NCI-H82 treated with DMSO at 0.1 percent for 48 hours (cell line): ENCODE data around the gene TLCD2.
A peak's percentile ranks its signal among the peaks of the same experiment; 100 is the strongest.
"Not testable (repeated sequence)": the region's sequence is repeated elsewhere in the genome, so short reads cannot be mapped to it uniquely, and the experiment has no call there.

ENCODE experiments used
- DNase-seq: peaks from one replicate; lab custom pipeline; 2025; ENCODE audit not compliant: unreplicated experiment; lab: John Stamatoyannopoulos, UW

The TLCD2 gene

GRCh38 chr17:1718362-1719165, 8.4 kb upstream of the TLCD2 start:
- DNase-seq, result no peak

DNA sequence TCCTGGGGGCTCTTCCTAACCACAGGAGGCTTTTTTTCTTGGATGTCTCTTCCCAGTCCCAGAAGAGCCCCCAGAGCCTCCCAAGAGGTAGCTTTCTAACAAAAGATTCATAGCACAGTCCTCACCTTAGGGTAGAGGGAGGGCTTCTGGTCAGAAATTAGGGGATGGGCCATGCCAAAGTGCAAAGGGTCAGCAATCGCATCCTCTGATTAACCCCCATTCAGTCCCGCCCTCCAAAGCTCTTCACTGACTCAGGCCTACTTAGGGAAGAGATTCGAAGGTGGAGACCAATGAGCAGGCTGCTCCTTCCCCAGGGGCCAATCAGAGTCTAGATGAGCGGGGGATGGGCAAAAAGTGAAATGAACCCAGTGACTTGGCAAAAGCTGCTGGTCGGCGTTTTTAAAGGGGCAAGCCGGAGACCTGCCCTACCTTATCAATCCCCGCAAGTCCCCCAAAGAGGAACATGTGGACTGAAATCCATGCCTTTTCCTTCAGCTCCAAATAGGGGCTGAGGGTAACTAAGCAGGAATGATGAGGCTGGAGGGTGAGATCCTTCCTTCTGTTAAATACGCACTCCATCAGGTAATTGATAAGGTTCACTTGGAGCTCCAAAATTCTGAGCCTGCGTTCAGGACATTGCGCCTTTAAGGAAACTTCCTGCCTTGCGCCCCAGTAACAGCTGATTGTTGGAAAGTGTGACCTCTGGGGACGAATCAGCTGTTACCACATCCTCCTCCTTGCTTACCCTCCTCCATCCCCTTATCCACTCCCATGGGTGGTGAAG, 6.9 kb upstream of the TLCD2 start:
- DNase-seq, result peak; percentile 100

DNA sequence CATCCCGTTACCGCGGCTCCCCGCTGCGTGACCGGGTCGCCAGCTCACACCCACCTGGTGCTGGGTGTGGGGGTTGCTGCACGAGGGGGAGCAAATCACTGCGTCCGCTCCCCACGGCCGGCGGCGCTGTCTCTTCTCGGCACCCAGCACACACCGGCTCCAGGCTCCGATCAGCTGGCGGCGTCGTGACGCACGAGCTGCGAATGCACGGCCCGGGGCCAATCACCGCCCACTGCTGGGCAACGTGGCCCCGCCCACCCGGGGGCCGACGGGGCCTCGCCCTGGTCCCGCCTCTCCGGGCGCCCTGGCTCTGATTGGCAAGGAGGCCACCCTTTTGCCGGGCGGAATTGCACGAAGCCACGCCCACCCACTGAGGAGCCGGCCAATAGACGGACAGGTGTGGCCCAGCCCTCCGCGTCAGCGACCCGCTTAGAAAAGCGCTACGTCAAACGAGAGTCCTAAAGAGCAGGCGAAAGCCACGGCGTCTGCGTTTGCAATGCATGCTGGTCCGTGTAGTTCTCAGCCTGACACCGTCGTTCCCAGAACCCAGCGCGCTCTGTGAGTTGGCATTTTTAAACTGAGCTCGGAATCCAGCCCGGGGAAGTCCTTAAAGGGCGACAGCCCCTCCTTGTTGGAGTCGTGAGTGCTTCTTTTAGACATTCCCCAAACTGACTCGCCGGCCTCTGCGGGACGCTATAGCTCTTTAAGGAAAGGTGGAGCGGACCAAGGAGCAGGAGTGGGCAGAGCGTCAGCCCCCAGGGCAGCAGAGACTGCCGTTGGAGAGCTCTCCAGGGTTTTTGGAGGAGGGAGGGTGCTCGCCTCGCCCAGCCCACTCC, 6.1 kb upstream of the TLCD2 start:
- peak; percentile 100 for DNase-seq

DNA sequence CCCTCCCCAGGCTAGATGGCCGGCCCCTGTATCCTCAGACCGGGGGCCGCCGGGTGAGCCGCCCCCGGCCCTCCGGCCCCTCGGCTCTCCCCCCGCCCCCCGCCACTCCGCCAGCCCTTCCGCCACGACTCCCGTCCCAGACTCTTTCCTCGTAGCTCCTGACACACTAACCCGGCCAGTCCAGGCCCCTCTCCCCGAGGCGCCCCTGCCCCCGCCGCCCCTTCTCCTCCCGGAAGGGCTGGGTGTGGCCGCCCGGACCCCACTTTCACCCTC, 5.6 kb upstream of the TLCD2 start:
- no peak for DNase-seq

- DNase-seq, result no peak
Observed at GRCh38 chr17:1714980-1715802, 5.0 kb upstream of the TLCD2 start.

- peak; percentile 75 for DNase-seq
Observed at GRCh38 chr17:1714427-1714979, 4.3 kb upstream of the TLCD2 start.

- peak; percentile 68 for DNase-seq
Observed at GRCh38 chr17:1713878-1714426, 3.8 kb upstream of the TLCD2 start.

DNA sequence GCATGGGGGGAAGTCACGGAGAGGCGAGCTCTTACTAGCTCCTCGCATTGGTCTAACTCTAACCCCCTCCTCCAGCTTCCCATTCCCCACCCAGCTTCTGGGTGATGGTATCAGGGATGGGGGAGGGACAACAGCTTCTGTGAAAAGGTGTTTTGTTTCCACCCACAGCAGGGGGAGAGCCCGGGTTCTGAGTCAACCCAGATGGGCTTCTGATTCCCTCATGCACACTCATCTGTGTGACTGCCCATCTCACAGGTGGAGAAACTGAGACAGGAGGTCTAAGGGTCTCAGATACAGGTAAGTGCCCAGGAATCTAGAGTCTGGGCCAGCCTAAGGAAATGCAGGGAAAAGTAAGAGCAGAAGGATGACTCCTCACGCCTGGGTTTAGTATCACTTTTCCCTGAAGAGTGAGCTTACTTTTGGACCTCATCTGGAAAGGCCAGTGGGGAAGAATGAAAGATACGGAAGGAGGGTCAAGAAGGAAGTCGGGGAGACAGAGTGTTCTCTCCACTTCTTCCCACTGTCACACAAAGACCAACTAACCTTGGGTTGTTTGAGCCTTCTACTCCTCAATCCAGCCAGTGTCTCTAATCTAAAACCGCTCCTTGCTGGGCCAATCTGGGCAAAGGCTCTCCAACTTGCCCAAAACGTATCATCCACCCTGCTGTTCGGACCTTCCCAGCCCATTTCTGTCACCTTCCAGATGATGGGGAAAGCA, 3.1 kb upstream of the TLCD2 start:
- DNase-seq, result no peak

DNA sequence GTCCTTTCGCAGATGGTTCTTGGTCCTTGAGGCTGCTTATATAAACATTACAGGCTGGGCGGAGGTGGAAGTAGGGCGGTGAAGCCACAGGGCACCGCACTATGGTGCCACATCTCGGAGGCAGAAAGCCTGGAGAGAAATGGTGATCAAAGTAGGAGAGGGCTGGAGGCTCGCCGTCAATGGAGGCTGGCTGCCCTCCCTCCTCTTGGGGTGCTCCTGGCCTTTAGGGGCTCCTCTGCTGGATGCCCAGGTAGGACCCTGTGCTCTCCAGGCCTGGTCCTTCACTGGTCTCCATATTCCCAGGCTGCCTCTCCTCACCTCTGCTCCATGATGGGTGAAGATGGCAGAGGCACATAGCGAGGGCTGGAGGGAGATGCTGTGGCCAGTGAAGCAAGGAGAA, 2.1 kb upstream of the TLCD2 start:
- DNase-seq, result no peak

- DNase-seq, result no peak
Observed at GRCh38 chr17:1711804-1712203, 1.6 kb upstream of the TLCD2 start.

GRCh38 chr17:1710807-1711553, 803 bp upstream of the TLCD2 start:
- DNase-seq, result no peak

DNA sequence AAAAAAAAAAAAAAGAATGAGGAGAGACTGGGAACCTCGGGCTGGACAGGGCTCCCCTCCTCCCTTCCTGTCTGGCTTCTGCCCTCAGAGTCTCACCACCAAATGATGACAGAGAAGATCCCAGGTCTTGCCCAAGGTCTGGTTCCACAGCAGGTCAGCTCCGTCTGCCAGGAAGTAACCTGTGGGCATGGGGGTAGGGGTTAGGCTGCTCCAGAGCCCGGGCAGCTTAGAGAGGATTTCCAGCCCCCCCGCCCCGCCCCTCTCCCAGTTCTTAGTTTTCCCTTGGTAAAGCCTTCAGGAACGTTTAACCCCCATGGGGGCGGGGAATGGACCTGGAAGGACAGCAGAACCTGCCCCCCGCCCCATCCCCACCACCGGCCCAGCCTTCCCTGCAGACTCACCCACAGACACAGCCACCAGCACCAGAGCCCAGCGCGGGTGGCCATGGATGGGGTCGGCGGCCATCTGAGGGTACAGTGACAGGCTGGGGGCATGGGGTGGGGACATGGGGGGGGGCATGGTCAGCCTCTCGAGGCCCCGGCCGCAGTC, 700 bp downstream of the TLCD2 start:
- DNase-seq, result peak; percentile 49

DNA sequence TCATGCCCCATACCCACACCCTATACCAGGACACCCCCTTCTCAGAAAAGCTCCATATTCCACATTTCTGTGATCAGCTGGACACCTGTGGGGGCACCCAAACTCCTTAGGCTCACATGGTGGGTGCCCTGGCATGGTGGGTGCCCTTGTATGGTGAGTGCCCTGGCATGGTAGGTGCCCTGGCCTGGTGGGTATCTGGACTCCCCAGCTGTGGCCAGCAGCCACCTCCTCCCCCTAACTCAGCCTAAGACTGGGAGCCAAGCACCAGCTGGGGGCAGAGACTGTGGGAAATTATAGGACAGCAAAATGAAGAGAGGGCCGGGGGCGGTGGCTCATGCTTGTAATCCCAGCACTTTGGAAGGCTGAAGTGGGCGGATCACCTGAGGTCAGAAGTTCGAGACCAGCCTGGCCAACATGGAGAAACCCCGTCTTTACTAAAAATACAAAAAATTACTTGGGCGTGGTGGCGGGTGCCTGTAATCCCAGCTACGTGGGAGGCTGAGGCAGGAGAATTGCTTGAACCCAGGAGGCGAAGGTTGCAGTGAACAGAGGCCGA, 1.3 kb downstream of the TLCD2 start:
- not testable (repeated sequence) for DNase-seq

GRCh38 chr17:1707107-1707506, 3.1 kb downstream of the TLCD2 start:
- no peak for DNase-seq

GRCh38 chr17:1705004-1705403, 5.2 kb downstream of the TLCD2 start:
- DNase-seq, result no peak

GRCh38 chr17:1703063-1703462, 7.1 kb downstream of the TLCD2 start:
- DNase-seq, result no peak

GRCh38 chr17:1699891-1700290, 10.3 kb downstream of the TLCD2 start:
- DNase-seq, result not testable (repeated sequence)

DNA sequence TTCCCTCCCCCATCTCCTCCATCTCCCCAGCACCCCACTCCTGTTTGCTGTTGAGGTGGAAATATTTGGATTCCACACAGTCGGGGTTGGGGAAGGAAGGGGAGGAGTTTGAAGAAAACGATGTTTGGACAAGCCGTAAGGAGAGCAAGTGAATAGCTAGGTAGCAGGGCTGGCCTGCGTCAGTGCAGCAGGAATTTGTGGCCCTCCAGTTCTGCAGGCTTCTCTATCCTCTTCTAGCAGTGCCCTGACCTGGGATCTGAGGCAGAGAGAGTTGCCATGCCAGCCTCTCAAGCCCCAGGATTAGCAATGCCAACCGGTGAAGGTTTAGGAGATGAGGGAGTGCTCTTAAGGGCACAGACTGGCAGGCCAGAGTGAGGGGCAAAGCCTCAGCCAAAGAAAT, 12.5 kb downstream of the TLCD2 start:
- no peak for DNase-seq
